Uterus (tissue), 2 donors: Measurements from ENCODE around the gene P3H2.

Experiments used
- CTCF ChIP-seq, 4 experiments: fragments of 200-600 bp in 2 of 4; fragments of 450-650 bp in 2 of 4; sonication (generic) in 2 of 4; IDR thresholded peaks; one replicate each; pipeline ENCODE4 v1.5.1; 2016 to 2019; ENCODE audit warnings: antibody characterized with exemption in 4 of 4, mild to moderate bottlenecking in 2 of 4, moderate library complexity in 1 of 4
- POLR2A ChIP-seq, 2 donors: fragments of 450-650 bp; IDR thresholded peaks; one replicate each; pipeline ENCODE4 v1.6.1; 2016; ENCODE audit warnings: antibody characterized with exemption in 2 of 2, mild to moderate bottlenecking in 1 of 2, moderate library complexity in 1 of 2

- TF ChIP-seq POLR2A (IDR thresholded peaks at IDR 0.05) (no peak), CTCF (IDR thresholded peaks at IDR 0.05) (no peak)
Measured at GRCh38 chr3:189911001-189911400, 209.7 kb downstream of the P3H2 start.
